ENCODE data around the gene TMEM18.
"Not testable (repeated sequence)": the region's sequence is repeated elsewhere in the genome, so short reads cannot be mapped to it uniquely, and the experiment has no call there.

The TMEM18 gene

GRCh38 chr2:688504-689076 is 11.4 kb upstream of the TMEM18 start:
- no peak for TF ChIP-seq CTCF (IDR thresholded peaks at IDR 0.05; ENCODE audit: low read depth, low read length, missing control alignments)
- DNase-seq (ENCODE audit: low read depth) = no peak
- H3K4me3 ChIP-seq (ENCODE audit: low read depth, low read length) = no peak overlapping the region

GRCh38 chr2:685421-685820 is 8.2 kb upstream of the TMEM18 start:
- no peak overlapping the region for H3K4me3 ChIP-seq (ENCODE audit: low read depth, low read length)
- TF ChIP-seq CTCF (IDR thresholded peaks at IDR 0.05; ENCODE audit: low read depth, low read length, missing control alignments) = no peak
- no peak for DNase-seq (ENCODE audit: low read depth)

- DNase-seq (ENCODE audit: low read depth) = not testable (repeated sequence)
Measured at GRCh38 chr2:684913-685312, 7.7 kb upstream of the TMEM18 start.

GRCh38 chr2:682226-682625 is 5.0 kb upstream of the TMEM18 start:
- no peak overlapping the region for H3K4me3 ChIP-seq (ENCODE audit: low read depth, low read length)
- no peak for TF ChIP-seq CTCF (IDR thresholded peaks at IDR 0.05; ENCODE audit: low read depth, low read length, missing control alignments)
- no peak for DNase-seq (ENCODE audit: low read depth)

More at GRCh38 chr2:684913-685312, 7.7 kb upstream of the TMEM18 start:
- not testable (repeated sequence) for H3K4me3 ChIP-seq (ENCODE audit: low read depth, low read length)

GRCh38 chr2:681312-681711 is 4.1 kb upstream of the TMEM18 start:
- TF ChIP-seq CTCF (IDR thresholded peaks at IDR 0.05; ENCODE audit: low read depth, low read length, missing control alignments) = no peak
- DNase-seq (ENCODE audit: low read depth) = no peak
- no peak overlapping the region for H3K4me3 ChIP-seq (ENCODE audit: low read depth, low read length)

GRCh38 chr2:680496-680895 is 3.3 kb upstream of the TMEM18 start:
- TF ChIP-seq CTCF (IDR thresholded peaks at IDR 0.05; ENCODE audit: low read depth, low read length, missing control alignments) = no peak
- no peak for DNase-seq (ENCODE audit: low read depth)
- no peak overlapping the region for H3K4me3 ChIP-seq (ENCODE audit: low read depth, low read length)

GRCh38 chr2:678964-679363 is 1.8 kb upstream of the TMEM18 start:
- no peak overlapping the region for H3K4me3 ChIP-seq (ENCODE audit: low read depth, low read length)
- DNase-seq (ENCODE audit: low read depth) = no peak

More at GRCh38 chr2:678964-679363, 1.8 kb upstream of the TMEM18 start:
- no peak for TF ChIP-seq CTCF (IDR thresholded peaks at IDR 0.05; ENCODE audit: low read depth, low read length, missing control alignments)
